ENCODE measurements around the gene OR5A2.
"Not testable (repeated sequence)": the region's sequence is repeated elsewhere in the genome, so short reads cannot be mapped to it uniquely, and the experiment has no call there.

The OR5A2 gene

GRCh38 chr11:59380263-59381059 is 45.8 kb downstream of the OR5A2 start:
- DNase-seq: no peak

- not testable (repeated sequence) for DNase-seq
Observed at GRCh38 chr11:59372324-59372723, 53.9 kb downstream of the OR5A2 start.

- no peak for DNase-seq
Observed at GRCh38 chr11:59368238-59369022, 57.8 kb downstream of the OR5A2 start.
